ENCODE measurements around the gene PRKCQ. TPM values are rescaled to one million over a fixed set of nuclear protein-coding genes. Genes with fewer than 3 reads are reported as not detected.

Gene PRKCQ
- total RNA-seq, 1 donor from 2014 or later = 2.4 TPM

DNA sequence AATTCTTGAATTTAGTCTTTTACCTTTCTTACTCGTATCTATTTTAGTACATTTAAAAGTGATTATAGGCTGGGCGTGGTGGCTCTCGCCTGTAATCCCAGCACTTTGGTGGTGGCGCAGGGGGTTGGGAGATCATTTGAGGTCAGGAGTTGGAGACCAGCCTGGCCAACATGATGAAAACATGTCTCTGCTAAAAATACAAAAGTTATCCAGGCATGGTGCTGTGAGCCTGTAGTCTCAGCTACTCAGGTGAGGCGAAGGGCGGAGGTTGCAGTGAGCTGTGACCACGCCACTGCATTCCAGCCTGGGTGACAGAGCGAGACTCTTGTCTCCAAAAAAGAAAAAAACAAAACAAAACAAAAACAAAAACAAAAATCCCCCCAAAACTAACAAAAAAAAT is 12.2 kb downstream of the PRKCQ start:
- no peak for DNase-seq (ENCODE audit: low spot score)

DNA sequence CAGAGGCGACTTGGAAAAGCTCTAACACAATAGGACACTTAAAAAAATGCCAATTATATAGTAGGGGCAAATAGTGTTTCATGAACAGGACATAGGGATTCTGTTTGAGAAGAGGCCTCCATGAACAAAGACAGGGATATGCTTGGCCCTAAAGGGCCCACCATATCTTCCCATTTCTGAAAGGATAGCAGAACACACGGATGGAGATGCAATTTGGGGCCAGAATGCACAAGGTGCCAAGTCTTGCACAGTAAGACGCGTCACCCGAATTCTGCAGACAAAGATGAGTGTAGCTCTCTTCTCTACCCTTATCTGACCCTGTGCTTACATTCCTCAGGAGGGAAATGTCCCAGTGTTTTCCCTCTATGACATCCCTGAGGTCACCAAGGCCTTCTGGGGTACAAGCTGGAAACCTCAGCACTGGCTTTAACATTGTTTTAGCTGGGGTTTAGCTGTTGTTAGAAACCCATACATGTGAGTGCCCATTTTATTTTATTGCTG is 12.8 kb downstream of the PRKCQ start:
- DNase-seq (ENCODE audit: low spot score) = no peak

DNA sequence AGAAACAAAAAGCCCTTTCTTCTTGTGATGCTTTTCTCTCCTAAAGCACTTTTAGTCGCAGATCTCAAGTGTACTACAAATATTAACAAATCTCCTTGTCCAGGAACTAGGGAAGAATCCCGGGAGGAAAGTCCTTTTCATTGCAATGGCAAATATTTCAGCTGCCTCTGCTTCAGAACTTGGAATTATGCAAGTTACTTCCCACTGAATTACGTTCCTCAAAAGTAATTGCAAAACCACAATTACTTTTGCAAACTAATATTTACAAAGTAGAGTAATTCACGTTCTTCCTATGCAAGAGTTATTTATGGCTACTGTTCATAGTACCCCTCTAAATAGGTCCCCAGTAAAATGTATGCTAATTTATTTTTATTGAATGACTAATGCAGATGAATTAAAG is 14.5 kb downstream of the PRKCQ start:
- no peak for DNase-seq (ENCODE audit: low spot score)

DNA sequence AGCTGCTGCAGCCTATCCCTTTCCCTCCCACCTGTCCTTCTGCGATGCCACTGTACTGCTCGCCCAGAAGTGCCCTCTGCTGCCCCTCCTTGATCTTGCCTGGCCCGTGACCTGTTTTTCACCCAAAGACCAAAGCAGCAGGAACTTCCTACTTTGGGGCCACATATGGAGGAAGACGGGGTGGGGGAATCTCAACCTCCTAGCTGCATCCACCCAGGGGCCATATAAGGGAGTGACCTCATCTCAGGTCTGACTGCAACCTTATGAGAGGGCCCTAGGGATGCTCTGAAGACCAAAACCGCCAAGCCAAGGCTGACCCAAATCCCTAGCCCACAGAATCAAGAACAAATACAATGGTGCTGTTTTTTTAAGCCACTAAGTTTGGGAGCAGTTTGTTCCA is 15.7 kb downstream of the PRKCQ start:
- no peak for DNase-seq (ENCODE audit: low spot score)

DNA sequence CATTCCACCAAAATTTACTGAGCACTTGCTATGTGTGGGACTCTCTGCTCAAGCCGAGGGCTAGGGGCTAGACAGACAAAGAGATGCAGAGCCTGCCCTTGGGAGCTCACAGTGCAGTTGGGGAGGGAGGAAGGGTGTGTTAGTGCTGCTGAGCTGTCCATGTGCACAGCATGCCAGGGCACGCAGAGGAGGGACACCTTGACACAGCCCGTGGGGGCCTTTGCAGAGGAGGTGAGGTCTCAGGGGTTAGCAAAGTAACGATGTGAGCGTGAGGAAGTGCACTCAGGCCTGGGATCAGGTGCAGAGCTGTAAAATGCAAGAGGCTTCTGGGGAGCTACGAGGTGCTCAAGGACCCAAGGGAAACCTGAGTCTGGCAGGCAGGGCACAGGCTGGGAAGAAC is 16.3 kb downstream of the PRKCQ start:
- DNase-seq (ENCODE audit: low spot score) = no peak

DNA sequence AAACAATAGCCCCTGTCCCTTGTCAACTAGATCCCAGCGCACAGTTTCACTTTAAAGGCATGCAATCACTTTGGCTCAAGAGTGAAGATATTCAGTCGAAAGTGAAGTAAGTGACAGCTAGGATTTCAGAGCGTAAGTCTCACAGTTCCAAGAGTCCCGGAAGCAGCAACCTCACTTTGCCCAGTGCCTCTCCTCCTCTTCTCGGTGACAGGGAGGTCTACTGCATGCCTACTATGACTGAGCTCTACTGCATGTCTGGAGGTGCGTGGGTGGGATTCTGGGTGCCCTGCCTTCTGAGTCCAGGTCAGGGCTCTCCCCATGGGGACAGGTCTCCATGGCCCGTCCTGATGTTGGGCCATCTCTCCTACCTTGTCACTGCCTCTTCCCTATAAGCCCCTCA is 17.0 kb downstream of the PRKCQ start:
- DNase-seq (ENCODE audit: low spot score) = no peak

DNA sequence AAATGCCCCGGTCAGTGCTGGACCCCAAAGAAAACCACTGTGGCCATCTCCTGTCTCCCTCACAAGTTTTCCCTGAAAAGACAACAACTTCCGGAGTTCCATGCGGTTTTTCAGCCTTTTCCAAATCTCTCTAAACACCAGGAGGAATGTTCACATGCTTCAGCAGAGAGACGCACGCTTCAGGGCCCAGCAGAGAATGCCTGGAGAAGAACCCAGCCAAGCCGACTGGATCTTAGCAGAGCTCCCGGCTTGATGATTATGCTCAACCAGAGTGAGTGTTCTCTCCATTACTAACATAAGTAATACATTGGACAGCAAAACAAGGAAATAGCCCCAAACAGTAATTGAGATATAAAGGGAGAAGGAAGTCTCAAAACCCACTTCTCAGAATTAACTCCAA is 17.9 kb downstream of the PRKCQ start:
- no peak for DNase-seq (ENCODE audit: low spot score)

DNA sequence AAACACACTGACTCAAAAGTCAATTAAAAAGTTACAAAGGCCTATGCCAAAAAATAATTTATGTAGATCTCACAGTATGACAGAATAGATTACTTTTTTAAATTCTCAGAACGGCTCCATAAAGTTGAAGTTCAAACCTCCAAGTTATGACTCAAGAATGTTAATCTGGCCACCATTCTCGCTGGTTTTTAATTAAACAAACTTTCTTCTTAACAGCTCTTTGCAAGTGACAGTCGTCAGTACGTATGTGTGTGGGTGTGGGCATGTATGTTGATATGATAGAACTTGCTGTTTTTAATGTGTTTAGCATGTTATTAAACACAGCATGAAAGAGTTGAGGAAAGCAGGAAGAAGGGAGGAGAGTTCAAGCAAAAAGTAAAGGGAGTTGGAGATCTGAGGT is 18.5 kb downstream of the PRKCQ start:
- no peak for DNase-seq (ENCODE audit: low spot score)

DNA sequence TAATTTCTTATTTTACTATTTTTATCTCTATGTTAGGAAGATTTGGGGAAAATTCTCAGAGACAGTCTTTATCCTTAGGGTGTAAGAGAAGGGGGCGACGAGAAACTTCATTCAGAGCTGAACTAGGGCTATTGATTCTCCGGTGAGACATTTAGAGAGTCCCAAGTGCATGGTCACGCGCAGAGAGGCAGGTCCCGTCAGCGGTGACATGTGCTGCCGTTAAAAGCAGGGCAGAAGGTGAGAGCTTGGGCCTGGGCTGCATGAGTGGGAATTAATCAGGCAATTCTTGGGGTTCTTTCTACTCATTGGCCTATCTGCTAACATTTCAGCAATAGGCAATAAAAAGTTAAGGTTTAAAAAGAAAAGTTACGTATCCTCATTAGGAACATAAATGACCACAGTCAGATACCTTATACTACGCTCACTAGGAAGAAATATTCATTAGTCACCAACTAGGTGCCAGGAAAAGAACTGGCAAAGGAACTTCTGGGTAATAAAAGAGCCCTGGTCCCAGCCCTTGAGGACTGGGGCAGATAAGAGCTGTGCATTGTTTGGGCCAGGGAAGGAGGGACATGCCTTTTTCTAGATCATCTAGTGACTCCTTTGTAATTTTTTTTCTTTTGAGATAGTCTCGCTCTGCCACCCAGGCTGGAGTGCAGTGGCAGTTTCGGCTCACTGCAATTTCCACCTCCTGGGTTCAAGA is 21.2 kb downstream of the PRKCQ start:
- DNase-seq (ENCODE audit: low spot score) = no peak

DNA sequence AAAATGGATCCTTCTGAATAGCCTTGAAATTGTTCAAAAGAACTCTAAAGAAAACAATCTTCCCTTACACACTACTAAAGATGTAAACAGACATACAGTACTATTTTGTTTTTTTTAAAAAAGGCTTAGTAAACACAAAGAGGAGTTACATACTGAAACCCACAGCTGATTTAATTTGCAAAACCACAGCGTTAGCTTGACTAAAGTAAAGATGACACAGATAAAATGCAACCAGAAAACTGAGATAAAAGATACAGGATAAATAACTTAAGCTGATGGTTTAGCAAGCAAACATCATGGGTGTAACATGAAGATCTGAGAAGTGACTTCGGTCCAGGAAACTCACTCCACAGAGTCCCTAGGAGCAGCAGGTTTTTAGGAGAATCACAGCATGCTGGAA is 21.8 kb downstream of the PRKCQ start:
- DNase-seq (ENCODE audit: low spot score) = no peak

DNA sequence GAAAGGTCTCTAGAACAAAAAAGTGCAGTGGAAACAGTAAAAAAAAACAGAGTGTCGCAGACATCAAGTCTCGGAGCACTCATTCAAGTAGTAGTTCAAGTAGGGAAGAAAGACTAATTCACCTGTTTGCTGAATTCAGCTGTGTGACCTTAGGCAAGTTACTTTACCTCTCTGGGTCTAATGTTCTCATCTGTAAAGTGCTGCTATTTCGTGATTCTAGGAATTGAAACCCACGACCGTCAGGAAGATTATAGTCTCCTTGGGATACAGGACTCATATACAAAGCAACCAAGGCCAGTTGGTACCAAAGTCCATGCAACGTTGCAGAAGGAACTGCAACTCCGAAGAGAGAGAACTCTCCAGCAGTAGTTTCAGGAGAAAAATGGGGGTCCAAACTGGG is 26.1 kb downstream of the PRKCQ start:
- no peak for DNase-seq (ENCODE audit: low spot score)

DNA sequence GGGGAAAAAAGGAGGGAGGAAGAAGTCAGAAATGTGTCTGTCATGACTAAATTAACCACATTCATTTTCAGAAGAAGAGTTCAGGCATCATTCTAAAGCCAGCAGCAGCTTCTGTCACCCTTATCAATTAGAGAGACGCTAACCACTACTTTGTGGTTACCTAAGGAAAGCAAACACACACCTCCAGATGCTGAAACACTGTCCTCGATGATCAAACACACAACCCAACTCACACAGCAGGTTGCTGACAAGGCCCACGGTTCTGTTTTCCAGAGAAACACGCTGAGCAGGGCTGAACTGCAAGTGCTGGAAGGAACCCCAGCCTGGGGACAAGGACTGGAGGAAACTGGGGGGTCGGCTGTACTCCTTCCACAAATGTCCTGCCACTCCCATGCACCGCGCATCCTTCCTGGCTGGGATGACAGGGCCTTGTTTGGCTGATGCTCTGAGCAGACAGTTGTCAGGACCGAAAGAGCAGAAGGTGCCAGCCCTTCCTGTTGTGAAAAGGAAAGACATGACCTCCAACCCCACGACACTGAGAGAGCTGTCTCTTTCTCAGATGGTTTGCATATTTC is 36.6 kb downstream of the PRKCQ start:
- DNase-seq (ENCODE audit: low spot score) = no peak

DNA sequence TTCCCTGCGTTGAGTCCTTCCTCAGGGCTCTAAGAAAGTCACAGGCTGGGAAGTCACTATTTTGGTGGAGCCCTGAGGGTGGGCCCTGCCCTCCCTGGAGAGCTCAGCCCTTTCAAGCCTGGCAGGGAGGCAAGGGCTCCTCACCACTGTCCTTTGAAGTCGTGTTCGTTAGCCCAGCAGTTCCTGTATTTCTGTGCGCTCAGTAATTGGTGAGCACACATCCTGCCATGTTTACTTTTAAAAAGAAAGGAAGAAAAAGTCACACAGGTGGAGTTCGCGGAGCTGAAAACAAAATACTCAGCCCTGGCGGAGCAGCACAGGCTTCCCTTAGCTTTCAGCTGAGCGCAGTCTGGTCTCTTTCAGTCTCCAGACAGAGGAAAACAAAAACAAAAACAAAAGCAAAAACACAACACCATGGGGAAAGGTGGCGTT is 37.1 kb downstream of the PRKCQ start:
- no peak for DNase-seq (ENCODE audit: low spot score)

DNA sequence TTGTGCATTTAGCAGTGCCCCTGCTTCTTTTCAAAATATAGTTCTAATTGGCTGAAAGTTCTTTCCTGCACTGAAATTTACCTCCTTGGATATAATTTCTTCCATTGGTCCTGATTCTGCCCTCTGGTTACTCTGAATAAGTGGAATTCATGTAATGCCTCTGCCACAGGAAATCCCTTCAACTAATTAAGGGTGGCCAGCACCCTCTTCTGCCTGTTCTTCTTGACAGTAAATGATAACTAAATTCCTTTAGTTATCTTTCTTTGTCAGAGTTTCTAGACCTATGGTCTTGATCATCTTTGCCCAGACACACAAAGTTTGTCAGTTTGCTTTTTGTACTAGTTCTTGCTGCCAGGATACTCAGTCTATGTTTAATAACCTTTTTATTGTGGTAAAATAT is 40.2 kb downstream of the PRKCQ start:
- no peak for DNase-seq (ENCODE audit: low spot score)

DNA sequence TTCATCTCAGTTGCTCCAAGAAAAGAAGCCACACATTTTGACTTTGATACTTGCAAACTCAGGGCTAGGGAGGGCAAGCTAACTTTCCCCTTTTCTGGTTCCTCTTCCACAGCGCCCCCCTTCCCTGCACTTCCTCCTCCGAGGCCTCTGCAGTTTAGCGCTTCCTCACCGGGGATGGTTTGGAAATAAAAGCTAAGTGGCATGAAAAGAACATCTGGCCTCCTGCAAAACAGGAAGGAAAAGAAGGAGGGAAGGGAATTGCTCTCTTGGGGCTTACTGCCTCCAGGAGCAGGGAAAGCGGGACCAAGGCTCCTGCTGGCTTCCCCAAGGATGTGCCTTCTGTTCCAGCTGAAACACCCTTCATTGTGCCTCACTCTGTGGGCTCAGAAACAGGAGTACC is 42.3 kb downstream of the PRKCQ start:
- peak; percentile 30 for DNase-seq (ENCODE audit: low spot score)

DNA sequence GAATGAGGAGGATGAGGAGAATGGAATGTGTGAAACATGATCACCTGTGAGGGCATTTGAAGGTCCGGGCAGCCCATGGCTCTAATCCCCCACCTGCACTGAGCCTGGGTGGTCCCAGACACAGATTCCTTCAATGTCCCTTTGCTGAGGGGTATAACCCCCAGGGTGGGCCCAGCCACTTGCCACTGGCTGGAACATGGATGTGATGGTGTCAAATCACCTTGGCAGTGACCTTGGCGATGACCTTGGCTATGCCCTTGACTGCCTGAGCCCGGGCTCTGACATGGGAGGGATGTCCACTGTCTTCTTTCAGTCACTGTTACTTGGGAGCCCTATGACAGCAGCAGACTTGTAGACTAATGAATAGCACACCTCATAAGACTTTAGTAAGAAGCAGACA is 44.0 kb downstream of the PRKCQ start:
- no peak for DNase-seq (ENCODE audit: low spot score)

DNA sequence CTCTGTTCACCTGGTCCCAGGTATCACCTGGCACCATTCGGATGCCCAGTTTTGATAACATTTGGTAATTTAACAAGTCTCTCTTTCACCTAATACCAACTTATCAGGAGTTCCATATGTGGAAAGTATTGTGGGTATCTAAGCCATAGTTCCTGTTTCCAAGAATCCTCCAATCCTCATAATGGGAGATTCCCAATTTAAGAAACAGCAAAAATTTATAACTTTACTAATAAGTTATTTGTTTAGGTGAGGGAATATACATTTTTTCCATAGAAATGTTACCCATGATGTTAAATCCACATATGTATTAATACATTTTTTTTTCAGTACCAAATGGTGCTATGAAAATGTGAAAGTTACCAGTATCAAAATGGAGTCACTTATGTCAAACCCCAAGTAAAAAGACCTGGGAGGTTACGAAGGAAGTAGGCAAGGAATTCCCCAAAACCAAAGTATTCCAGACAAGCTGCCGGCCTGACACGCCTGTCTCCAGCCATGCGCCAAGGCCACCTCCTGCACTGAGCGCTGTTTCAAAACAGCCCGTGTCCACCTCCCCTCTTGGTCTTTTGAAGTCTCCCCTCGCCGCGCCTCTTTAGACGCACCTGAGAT is 44.8 kb downstream of the PRKCQ start:
- no peak for DNase-seq (ENCODE audit: low spot score)

DNA sequence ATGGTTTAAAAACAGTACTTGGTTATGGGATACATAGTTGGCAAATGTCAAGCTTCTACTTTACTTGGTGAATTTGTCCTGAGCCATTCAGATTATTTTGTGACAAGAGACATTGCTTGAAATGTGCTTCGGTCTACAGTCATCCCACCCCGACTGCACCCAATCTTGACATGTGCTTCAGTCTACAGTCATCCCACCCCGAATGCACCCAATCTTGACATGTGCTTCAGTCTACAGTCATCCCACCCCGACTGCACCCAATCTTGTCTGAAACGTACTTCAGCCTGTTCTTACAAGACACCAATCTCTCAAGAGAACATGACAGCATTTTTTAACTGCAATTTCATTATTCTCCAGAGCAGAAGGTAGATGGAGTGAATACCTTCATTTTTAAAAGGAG is 47.8 kb downstream of the PRKCQ start:
- no peak for DNase-seq (ENCODE audit: low spot score)

DNA sequence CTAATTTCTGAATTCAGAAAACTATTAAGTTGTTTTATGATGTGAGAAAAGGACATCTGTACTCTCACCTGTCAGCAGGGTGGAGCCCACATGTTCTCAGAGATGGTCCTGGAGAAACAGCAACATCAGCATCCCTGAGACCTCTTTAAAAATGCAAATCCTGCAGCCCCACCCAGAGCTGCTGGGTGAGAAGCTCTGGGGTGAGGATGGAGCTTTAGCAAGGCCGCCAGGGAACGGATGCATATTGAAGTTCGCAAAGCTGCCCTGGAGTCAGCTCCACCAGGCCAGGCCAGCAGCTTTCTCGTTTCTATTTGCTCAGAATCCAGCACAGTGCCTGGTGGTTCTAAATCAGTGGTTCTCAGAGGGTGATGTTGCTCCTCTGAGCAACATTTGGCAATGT is 49.1 kb downstream of the PRKCQ start:
- no peak for DNase-seq (ENCODE audit: low spot score)

DNA sequence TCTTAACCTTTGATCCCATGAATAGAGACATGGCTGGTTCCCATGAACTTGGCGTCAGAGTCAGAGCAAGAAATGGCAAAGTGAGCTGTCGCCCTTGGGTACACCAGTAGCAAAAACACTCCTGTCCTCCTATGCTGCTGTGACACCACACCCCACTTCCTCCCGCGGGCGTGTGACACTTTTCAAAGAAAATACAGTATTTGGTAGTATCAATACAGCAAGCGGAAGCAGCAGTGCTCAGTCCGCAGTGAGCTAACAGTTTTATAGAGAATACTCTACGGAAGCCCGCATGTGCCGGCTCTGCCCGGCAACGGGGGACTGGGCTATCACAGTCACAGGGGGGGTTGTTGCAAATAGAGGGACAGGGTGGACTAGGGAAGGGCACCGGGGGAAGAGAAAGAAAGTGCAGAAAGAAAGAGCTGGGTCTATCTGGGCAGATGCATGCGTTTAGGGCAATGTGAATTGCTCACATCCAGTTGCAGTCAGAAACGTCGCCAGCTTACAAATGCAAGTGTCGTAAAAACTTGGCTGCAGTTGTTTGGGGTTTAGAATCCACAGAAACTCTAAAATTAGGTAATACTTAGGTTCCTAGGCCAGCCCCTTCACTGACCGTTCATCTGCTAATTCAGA is 49.8 kb downstream of the PRKCQ start:
- no peak for DNase-seq (ENCODE audit: low spot score)

DNA sequence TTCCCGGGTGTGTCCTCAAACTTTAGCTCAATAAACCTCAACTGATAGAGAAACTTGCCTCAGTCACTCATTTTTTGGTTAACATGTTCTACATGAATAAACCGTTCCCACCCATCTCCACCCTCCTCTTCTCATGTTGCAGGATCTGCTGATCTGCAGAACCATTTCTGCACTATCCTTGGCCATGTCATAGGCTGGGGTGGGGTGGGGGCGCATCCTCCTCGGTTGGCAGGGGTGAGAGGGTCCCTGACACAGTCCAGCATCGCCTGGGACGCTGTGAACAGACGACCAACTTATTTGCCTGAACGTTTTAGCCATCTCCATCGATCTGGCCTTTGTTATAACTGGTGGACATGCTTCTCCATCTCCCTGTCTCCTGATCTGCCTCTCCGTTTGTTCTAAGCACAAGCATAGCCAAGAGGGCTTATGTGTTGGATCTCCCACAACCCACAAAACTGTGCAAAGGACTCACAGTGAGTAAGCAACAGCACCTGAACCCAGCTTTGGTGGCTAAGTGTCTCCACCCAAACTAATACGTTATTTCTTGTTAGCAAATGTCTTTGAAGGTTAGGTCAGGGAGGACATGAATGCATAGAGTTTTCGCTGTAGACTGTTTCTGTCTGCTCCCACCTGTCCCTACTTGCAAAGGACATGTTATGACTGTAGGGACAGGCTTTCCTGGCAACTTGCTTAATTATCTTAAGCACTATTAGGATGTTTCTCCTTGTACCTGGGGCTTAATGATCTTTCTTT is 51.7 kb downstream of the PRKCQ start:
- no peak for DNase-seq (ENCODE audit: low spot score)

DNA sequence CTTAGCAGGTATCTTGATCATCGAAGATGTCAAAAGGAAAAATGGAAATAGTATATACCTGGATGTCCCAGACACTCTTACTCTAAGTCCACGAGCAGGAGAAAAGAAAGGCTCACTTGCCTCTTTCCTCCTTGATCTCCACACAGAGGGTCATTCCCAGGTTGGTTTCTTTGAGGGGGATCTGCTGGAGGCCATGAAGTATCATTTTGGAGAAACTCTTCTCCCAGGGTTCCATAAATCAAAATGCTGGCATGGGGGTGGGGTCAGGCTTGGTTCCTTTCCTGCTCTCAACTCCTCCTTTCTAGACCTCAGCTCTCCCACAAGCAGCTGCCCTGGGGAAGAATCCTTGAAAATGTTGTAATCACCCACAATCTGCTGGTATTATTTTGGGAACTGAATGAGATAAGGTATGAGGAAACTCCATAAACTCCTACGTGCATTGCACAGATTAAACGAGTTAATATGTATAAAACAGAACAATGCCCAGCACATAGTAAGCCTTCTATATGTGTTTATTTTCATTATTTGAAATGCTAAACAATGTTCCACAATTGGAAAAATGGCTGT is 54.4 kb downstream of the PRKCQ start:
- DNase-seq (ENCODE audit: low spot score) = no peak

Data from umbilical cord (tissue), 2 donors.